Measurements from ENCODE around the gene KMT2B.
A peak's percentile ranks its signal among the peaks of the same experiment; 100 is the strongest.

DNA sequence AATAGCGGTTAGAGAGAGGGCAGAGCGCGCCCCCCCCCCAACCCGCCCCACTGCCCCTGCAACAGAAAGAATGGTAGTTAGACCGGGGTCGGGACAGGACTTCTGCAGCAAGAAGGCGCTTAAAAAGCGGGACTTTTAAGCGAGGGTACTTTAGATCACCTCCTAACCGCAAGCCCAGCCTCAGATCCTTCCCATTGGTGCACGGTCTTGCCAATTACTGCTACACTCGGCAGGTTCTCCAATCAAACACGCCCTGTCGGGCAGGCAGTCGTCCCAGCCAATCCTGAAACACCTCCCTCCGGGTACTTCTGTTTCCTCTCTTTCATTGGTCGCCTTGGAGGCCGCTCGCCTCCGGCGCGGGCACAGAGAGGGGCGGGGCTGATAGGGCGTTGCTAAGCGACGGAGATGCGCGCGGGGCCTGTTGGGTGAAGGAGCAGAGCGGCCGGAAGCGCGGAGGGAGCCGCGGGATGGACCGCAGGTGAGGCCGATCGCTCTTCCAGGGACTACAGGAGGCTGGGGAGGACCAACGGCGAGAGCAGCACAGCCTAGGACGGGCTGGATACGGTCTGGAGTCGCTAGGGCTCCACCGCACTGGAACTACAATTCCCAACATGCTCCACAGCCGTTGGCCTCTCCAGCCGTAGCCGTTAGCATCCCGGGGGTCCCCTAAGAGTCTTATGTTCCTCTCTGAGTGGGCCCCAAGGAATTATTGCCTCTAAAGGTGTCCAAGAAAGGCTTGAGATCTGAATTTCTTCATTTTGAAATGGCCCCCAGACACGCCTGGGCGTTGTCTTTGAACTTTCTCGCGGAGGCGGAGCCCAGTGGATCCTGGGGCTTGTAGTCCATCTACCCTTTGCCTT lies 40.2 kb downstream of the KMT2B start, which contains the start of gene PROSER3:
- TF ChIP-seq, protein P1, sequence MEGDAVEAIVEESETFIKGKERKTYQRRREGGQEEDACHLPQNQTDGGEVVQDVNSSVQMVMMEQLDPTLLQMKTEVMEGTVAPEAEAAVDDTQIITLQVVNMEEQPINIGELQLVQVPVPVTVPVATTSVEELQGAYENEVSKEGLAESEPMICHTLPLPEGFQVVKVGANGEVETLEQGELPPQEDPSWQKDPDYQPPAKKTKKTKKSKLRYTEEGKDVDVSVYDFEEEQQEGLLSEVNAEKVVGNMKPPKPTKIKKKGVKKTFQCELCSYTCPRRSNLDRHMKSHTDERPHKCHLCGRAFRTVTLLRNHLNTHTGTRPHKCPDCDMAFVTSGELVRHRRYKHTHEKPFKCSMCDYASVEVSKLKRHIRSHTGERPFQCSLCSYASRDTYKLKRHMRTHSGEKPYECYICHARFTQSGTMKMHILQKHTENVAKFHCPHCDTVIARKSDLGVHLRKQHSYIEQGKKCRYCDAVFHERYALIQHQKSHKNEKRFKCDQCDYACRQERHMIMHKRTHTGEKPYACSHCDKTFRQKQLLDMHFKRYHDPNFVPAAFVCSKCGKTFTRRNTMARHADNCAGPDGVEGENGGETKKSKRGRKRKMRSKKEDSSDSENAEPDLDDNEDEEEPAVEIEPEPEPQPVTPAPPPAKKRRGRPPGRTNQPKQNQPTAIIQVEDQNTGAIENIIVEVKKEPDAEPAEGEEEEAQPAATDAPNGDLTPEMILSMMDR (IDR thresholded peaks at IDR 0.05): no peak
- peak; percentile 65 for TF ChIP-seq POLR2A (IDR thresholded peaks at IDR 0.05)

Data from right lobe of liver (tissue), 4 donors.